Measurements from ENCODE around the gene ING4. TPM values are rescaled to one million over a fixed set of nuclear protein-coding genes. Genes with fewer than 3 reads are reported as not detected.

Gene ING4
- total RNA-seq, 4 donors from 2014 or later = 45.1 to 58.3 (median 49.9) TPM

DNA sequence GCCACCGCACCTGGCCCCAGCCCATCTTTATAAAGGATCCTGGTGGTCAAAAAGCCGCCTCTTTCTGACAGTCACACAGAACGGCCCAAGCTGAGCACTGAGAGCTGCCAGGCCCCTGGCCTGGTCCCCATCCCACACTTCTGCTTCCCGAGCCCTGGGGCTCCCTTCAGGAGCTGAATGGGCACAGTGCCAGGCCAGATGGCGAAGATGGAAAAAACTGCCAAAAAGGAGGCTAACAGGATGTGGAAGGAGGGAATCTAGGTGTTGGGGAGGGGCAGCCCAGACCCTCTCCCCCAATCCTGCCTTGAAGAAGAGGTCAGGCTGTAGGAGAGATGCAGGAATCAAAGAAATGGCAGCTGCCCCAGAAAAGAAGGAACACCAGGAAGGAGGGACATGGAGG, 32.2 kb downstream of the ING4 start:
- intact Hi-C loops (cut with DNase I) = no loop called here
- 49% methylated on average over 5 of the region's 5 CpGs for WGBS
- no peak for TF ChIP-seq POLR2A (IDR thresholded peaks at IDR 0.05; ENCODE audit: low read depth)
- no peak for TF ChIP-seq POLR2AphosphoS5 (IDR thresholded peaks at IDR 0.05)
- TF ChIP-seq EP300 (IDR thresholded peaks at IDR 0.05) = no peak
- TF ChIP-seq, protein P1, sequence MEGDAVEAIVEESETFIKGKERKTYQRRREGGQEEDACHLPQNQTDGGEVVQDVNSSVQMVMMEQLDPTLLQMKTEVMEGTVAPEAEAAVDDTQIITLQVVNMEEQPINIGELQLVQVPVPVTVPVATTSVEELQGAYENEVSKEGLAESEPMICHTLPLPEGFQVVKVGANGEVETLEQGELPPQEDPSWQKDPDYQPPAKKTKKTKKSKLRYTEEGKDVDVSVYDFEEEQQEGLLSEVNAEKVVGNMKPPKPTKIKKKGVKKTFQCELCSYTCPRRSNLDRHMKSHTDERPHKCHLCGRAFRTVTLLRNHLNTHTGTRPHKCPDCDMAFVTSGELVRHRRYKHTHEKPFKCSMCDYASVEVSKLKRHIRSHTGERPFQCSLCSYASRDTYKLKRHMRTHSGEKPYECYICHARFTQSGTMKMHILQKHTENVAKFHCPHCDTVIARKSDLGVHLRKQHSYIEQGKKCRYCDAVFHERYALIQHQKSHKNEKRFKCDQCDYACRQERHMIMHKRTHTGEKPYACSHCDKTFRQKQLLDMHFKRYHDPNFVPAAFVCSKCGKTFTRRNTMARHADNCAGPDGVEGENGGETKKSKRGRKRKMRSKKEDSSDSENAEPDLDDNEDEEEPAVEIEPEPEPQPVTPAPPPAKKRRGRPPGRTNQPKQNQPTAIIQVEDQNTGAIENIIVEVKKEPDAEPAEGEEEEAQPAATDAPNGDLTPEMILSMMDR (IDR thresholded peaks at IDR 0.05) = no peak
- Histone ChIP-seq H3K36me3 (no peaks in the 10 kb centered on the region), H3K27ac (replicated peaks in 1 of 4) (no peak overlapping the region), H3K4me3 (no peak overlapping the region), H3K27me3 (peaks cover 0 to 11% (median 0%) of the 10 kb centered on the region in 4 donors), H3K4me1 (peaks cover 0 to 14% (median 10%) of the 10 kb centered on the region in 4 donors), H3K9me3 (no peaks in the 10 kb centered on the region)
- DNase-seq (ENCODE audit: extremely low spot score) = no peak

DNA sequence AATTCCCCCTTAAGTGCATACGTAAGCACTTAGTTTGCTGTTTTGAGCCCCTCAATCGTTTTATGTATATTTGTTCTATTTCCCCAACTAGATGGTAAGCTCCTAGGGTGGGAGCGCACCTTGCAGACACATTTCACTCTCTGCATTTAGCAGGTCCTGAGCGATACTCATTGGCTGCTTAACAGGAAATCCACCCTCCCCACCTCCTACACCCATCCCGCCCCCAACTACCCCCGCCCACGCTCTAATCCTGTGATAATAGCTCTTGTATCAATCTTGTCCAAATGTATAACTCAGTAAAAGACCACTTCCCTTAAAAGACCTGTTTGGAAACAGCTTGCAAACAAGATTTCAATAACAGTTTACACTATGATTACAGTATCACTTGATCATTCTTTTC, 35.3 kb downstream of the ING4 start:
- TF ChIP-seq, protein P1 (IDR thresholded peaks at IDR 0.05) = no peak
- TF ChIP-seq EP300 (IDR thresholded peaks at IDR 0.05) (no peak), POLR2AphosphoS5 (IDR thresholded peaks at IDR 0.05) (no peak), POLR2A (IDR thresholded peaks at IDR 0.05; ENCODE audit: low read depth) (no peak)
- no peaks in the 10 kb centered on the region for H3K36me3 ChIP-seq
- 46% methylated on average over 7 of the region's 7 CpGs for WGBS
- DNase-seq (ENCODE audit: extremely low spot score) = no peak
- H3K9me3 ChIP-seq = no peaks in the 10 kb centered on the region
- H3K4me3 ChIP-seq = no peak overlapping the region
- peaks cover 0 to 11% (median 0%) of the 10 kb centered on the region in 4 donors for H3K27me3 ChIP-seq
- no peak overlapping the region for H3K27ac ChIP-seq (replicated peaks in 1 of 4)
- H3K4me1 ChIP-seq = peaks cover 0 to 7% (median 2%) of the 10 kb centered on the region in 4 donors
- intact Hi-C loops (cut with DNase I) = no loop called here

DNA sequence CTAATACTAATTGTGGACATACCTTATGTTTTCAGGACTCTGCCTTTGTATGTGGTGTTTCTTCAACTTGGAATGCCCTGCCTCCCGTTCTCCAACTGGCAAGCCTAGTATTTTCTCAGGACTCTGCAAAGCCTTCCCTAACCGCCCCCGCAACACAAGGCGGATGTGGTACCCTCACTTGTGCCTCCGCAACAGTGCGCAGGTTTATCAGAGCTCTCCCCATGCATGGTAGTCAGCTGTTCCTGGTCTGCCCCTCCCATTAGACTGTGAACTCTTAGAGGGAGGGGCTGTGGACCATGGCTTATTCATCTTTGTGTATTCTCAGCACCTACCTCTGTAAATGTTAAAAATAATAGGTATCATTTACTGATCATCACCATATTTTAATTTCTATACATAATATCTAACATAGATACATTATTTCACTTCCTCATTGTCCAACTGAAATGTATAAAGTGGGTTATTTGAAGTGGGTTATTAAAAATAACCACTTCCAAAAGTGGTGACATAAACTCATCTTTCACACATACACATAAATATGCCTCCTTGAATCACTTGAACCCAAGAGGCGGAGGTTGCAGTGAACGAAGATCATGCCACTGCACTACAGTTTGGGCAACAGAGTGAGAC, 36.1 kb downstream of the ING4 start:
- no peaks in the 10 kb centered on the region for H3K9me3 ChIP-seq
- peaks cover 0 to 11% (median 0%) of the 10 kb centered on the region in 4 donors for H3K27me3 ChIP-seq
- 86% methylated on average over 8 of the region's 8 CpGs for WGBS
- DNase-seq (ENCODE audit: extremely low spot score) = no peak
- no peak overlapping the region for H3K4me3 ChIP-seq
- H3K36me3 ChIP-seq = no peaks in the 10 kb centered on the region
- H3K27ac ChIP-seq (replicated peaks in 1 of 4) = no peak overlapping the region
- intact Hi-C loops (cut with DNase I) = no loop called here
- H3K4me1 ChIP-seq = no peaks in the 10 kb centered on the region
- TF ChIP-seq EP300 (IDR thresholded peaks at IDR 0.05) (no peak), POLR2A (IDR thresholded peaks at IDR 0.05; ENCODE audit: low read depth) (no peak), POLR2AphosphoS5 (IDR thresholded peaks at IDR 0.05) (no peak)
- TF ChIP-seq, protein P1 (IDR thresholded peaks at IDR 0.05) = no peak

DNA sequence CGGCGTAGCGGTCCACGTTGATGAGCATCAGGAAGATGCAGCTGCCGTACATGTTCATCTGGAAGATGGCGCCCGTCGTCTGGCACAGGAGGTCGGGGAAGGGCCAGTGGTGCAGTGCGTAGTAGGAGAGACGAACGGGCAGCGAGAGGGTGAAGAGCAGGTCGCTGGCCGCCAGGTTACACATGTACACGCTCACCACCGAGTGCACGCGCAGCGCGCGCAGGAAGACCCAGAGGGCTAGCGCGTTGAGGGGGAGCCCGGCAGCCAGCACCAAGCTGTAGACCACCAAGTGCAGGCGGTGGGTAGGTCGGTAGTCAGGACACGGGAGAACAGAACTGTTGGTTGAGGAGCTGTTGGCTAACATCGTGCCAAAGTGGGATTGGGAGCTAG, 42.0 kb downstream of the ING4 start:
- Histone ChIP-seq H3K4me1 (peaks cover 0 to 11% (median 10%) of the 10 kb centered on the region in 4 donors), H3K9me3 (no peaks in the 10 kb centered on the region), H3K27ac (replicated peaks in 1 of 4) (no peak overlapping the region), H3K27me3 (peaks cover 0 to 23% (median 15%) of the 10 kb centered on the region in 4 donors), H3K4me3 (peak overlapping the region; percentile 33 to 42 (median 36)), H3K36me3 (no peaks in the 10 kb centered on the region)
- 89% methylated on average over 20 of the region's 29 CpGs for WGBS
- intact Hi-C loops (cut with DNase I) = no loop called here
- no peak for DNase-seq (ENCODE audit: extremely low spot score)
- TF ChIP-seq, protein P1 (IDR thresholded peaks at IDR 0.05) = no peak
- TF ChIP-seq EP300 (IDR thresholded peaks at IDR 0.05) (no peak), POLR2A (IDR thresholded peaks at IDR 0.05; ENCODE audit: low read depth) (no peak), POLR2AphosphoS5 (IDR thresholded peaks at IDR 0.05) (no peak)

All from esophagus muscularis mucosa (tissue), 4 donors.